DND-41 (cell line): ENCODE measurements around the gene FEN1.

Source experiments
- CTCF ChIP-seq: IDR thresholded peaks from 2 replicates; pipeline ENCODE4 v1.5.1; 2012; ENCODE audit warnings: borderline replicate concordance, low read length, moderate library complexity, mild to moderate bottlenecking; ENCODE audit not compliant: poor library complexity, severe bottlenecking; ENCODE audit errors: extremely low read depth
- EZH2 ChIP-seq: IDR thresholded peaks from 3 replicates; pipeline ENCODE4 v1.6.1; 2012; ENCODE audit warnings: borderline replicate concordance, low read depth, mild to moderate bottlenecking, moderate library complexity, low read length, inconsistent platforms; ENCODE audit not compliant: severe bottlenecking

DNA sequence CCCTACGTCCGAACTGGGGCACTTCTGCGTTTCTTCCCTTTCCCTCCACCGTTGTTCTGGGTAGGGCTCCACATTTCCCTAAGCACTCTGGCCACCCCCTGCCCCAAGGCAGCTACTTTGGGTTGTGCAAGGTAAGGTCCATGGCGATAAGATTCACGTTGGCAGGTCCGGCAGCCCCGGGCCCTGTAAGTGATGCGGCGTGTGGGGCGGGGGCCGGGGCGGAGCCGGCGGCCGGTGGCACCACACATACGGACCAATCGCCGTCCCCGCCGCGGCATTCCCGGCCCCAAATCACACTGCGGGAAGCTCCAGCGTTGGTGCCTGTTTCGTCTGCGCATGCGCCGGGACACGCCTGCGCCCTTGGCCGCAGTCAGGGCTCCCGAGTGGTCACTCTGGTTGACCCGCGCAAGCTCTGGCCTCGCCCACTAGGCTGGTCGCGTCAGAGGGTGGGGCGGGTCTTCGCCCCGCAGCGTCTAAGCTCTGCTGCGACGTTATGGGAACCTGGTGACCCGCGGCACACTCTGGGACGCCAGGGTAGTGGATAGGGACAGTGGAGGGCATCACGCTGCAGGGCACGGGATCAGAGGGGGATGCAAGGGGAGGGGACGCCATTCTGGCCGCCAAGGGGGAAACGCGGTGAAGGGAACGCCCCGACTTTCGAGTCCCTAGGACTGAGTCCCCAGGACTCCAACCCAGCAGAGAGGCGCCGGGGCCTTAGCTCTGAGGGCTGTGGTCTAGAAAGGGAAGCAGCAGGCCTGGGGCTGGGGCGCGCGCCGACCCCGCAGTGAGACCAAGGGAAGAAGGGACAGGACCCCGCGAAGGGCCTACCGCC is 22.5 kb downstream of the FEN1 start:
- no peak for TF ChIP-seq CTCF
- no peak for TF ChIP-seq EZH2
